ENCODE measurements around the gene SLAIN1. TPM values are rescaled to one million over a fixed set of nuclear protein-coding genes. Genes with fewer than 3 reads are reported as not detected.

SLAIN1 gene
- total RNA-seq, 2 experiments from 2014 or later: 41.2 to 42.5 TPM

- peaks cover 5 to 7% of the 10 kb centered on the region in 2 experiments for H3K9me3 ChIP-seq (ENCODE audit: control insufficient read depth in 1 of 2, insufficient read depth in 1 of 2, low read length in 2 of 2)
- no peak overlapping the region for H3K4me3 Mint-ChIP-seq
- H3K27ac ChIP-seq (ENCODE audit: low read depth in 1 of 2, low read length in 2 of 2): no peak overlapping the region
- intact Hi-C loops (cut with DNase I, micrococcal nuclease): no loop called here
- H3K4me3 ChIP-seq (ENCODE audit: low read length): no peak overlapping the region
- H3K4me1 ChIP-seq (ENCODE audit: insufficient read depth, low read length): no peaks in the 10 kb centered on the region
- H3K27ac Mint-ChIP-seq: no peak overlapping the region
- CTCF ChIA-PET: interaction anchor here (0.6 to 1.3 kb wide), 2 partner anchors 14 to 164 kb away, joined by 3 read pairs; no protein-coding TSS in a partner anchor
- peaks cover 64% of the 10 kb centered on the region for H3K4me1 Mint-ChIP-seq (ENCODE audit: low read depth)
- DNase-seq: no peak
- no peak for ATAC-seq (ENCODE audit: poor library complexity)
- peaks cover 5% of the 10 kb centered on the region for H3K9me3 Mint-ChIP-seq
- no peak for TF ChIP-seq CTCF (IDR thresholded peaks at IDR 0.05)
- POLR2A ChIA-PET: interaction anchor here (1.4 kb wide), 1 partner anchor 15 kb away, joined by 3 read pairs; no protein-coding TSS in a partner anchor
- no peaks in the 10 kb centered on the region for H3K27me3 Mint-ChIP-seq
- H3K27me3 ChIP-seq (ENCODE audit: control insufficient read depth in 1 of 2, insufficient read depth in 2 of 2, low read length in 2 of 2): no peaks in the 10 kb centered on the region
- peaks cover 37% of the 10 kb centered on the region for H3K36me3 Mint-ChIP-seq (ENCODE audit: low read depth)
- H3K36me3 ChIP-seq (ENCODE audit: insufficient read depth, low read length): no peaks in the 10 kb centered on the region
Observed at GRCh38 chr13:77714119-77714755, 16.8 kb downstream of the SLAIN1 start.

GRCh38 chr13:77715233-77715891, 17.9 kb downstream of the SLAIN1 start:
- Mint-ChIP-seq H3K36me3 (ENCODE audit: low read depth) (peaks cover 41% of the 10 kb centered on the region), H3K4me3 (no peak overlapping the region), H3K4me1 (ENCODE audit: low read depth) (peaks cover 68% of the 10 kb centered on the region), H3K27ac (no peak overlapping the region), H3K27me3 (no peaks in the 10 kb centered on the region), H3K9me3 (peaks cover 5% of the 10 kb centered on the region)
- H3K4me3 ChIP-seq (ENCODE audit: low read length): no peak overlapping the region
- DNase-seq (no peak), ATAC-seq (ENCODE audit: poor library complexity) (no peak)
- peaks cover 0 to 7% of the 10 kb centered on the region in 2 experiments for H3K9me3 ChIP-seq (ENCODE audit: control insufficient read depth in 1 of 2, insufficient read depth in 1 of 2, low read length in 2 of 2)
- intact Hi-C loops (cut with DNase I, micrococcal nuclease): no loop called here
- no peaks in the 10 kb centered on the region for H3K27me3 ChIP-seq (ENCODE audit: control insufficient read depth in 1 of 2, insufficient read depth in 2 of 2, low read length in 2 of 2)
- H3K4me1 ChIP-seq (ENCODE audit: insufficient read depth, low read length): no peaks in the 10 kb centered on the region
- ChIA-PET CTCF (interaction anchor here (1.3 kb wide), 1 partner anchor 13 kb away, joined by 3 read pairs; no protein-coding TSS in a partner anchor), POLR2A (interaction anchor here (1.4 kb wide), 1 partner anchor 16 kb away, joined by 3 read pairs; no protein-coding TSS in a partner anchor)
- H3K27ac ChIP-seq (ENCODE audit: low read depth in 1 of 2, low read length in 2 of 2): no peak overlapping the region
- peaks cover 4% of the 10 kb centered on the region for H3K36me3 ChIP-seq (ENCODE audit: insufficient read depth, low read length)
- no peak for TF ChIP-seq CTCF (IDR thresholded peaks at IDR 0.05)

GRCh38 chr13:77716692-77717091, 19.2 kb downstream of the SLAIN1 start:
- CTCF ChIA-PET: no interaction called here
- no peaks in the 10 kb centered on the region for H3K27me3 Mint-ChIP-seq
- no peak overlapping the region for H3K27ac Mint-ChIP-seq
- Histone ChIP-seq H3K4me3 (ENCODE audit: low read length) (no peak overlapping the region), H3K9me3 (ENCODE audit: control insufficient read depth in 1 of 2, insufficient read depth in 1 of 2, low read length in 2 of 2) (no peaks in the 10 kb centered on the region), H3K27ac (ENCODE audit: low read depth in 1 of 2, low read length in 2 of 2) (no peak overlapping the region), H3K4me1 (ENCODE audit: insufficient read depth, low read length) (no peaks in the 10 kb centered on the region), H3K27me3 (ENCODE audit: control insufficient read depth in 1 of 2, insufficient read depth in 2 of 2, low read length in 2 of 2) (no peaks in the 10 kb centered on the region), H3K36me3 (ENCODE audit: insufficient read depth, low read length) (peaks cover 13% of the 10 kb centered on the region)
- no peak overlapping the region for H3K4me3 Mint-ChIP-seq
- peaks cover 5% of the 10 kb centered on the region for H3K9me3 Mint-ChIP-seq
- intact Hi-C loops (cut with DNase I, micrococcal nuclease): no loop called here
- no peak for TF ChIP-seq CTCF (IDR thresholded peaks at IDR 0.05)
- no peak for ATAC-seq (ENCODE audit: poor library complexity)
- no peak for DNase-seq
- POLR2A ChIA-PET: no interaction called here
- H3K36me3 Mint-ChIP-seq (ENCODE audit: low read depth): peaks cover 41% of the 10 kb centered on the region
- peaks cover 73% of the 10 kb centered on the region for H3K4me1 Mint-ChIP-seq (ENCODE audit: low read depth)

Data from CD4-positive, alpha-beta T cell (primary cell).